ENCODE measurements around the gene GRIK4.
"Not testable (repeated sequence)": the region's sequence is repeated elsewhere in the genome, so short reads cannot be mapped to it uniquely, and the experiment has no call there.

GRCh38 chr11:120765710-120766109 lies 254.2 kb downstream of the GRIK4 start:
- not testable (repeated sequence) for TF ChIP-seq SUZ12 (IDR thresholded peaks at IDR 0.05; ENCODE audit: extremely low read depth, insufficient read depth, insufficient read length); YY1 (IDR thresholded peaks at IDR 0.05; ENCODE audit: insufficient read depth, insufficient read length); ZNF274 (IDR thresholded peaks at IDR 0.05; ENCODE audit: low read depth, low read length)

Measured in NT2/D1 (cell line).